ENCODE results near the gene DTNBP1.

The DTNBP1 gene

DNA sequence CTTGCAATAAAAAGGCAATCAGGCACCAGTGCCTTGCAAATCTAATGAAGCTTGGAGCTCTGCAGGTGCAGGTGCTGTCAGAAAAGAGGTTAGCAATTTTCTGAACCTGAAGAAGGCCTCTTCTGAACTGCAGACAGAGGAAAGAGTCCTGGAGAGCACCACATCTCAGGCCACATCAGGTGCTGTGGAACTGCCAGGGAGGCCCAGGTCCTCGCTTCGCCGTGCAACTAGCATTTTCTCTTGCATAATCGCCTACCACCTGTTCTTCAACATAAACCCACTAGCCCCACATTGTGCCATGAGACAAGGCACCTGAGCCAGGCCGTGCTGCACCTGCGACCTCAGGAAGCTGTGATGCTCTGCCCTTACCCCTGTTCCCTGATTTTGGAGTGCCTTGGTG lies 187.6 kb downstream of the DTNBP1 start:
- TF ChIP-seq, protein P1, sequence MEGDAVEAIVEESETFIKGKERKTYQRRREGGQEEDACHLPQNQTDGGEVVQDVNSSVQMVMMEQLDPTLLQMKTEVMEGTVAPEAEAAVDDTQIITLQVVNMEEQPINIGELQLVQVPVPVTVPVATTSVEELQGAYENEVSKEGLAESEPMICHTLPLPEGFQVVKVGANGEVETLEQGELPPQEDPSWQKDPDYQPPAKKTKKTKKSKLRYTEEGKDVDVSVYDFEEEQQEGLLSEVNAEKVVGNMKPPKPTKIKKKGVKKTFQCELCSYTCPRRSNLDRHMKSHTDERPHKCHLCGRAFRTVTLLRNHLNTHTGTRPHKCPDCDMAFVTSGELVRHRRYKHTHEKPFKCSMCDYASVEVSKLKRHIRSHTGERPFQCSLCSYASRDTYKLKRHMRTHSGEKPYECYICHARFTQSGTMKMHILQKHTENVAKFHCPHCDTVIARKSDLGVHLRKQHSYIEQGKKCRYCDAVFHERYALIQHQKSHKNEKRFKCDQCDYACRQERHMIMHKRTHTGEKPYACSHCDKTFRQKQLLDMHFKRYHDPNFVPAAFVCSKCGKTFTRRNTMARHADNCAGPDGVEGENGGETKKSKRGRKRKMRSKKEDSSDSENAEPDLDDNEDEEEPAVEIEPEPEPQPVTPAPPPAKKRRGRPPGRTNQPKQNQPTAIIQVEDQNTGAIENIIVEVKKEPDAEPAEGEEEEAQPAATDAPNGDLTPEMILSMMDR (IDR thresholded peaks at IDR 0.05; ENCODE audit: insufficient read depth, missing control alignments) = no peak
- FAIRE-seq = no peak

DNA sequence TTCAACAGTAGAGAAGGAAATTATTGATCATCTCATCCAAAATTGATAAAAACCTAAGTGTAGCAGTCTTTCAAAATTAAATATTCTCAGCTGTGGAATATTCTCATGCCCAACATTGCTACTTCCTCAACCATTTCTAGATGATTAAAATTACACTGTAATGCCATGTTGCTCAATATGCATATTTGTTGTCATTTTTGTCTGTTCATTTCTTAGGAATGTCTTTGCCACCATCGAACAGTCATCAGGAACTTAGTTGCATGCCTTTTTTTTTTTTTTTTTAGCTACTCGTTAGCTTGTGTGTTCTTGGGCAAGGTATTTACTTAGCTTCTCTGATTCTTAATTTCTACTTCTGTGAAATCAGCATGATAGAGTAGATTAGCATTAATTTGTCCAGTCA lies 188.6 kb downstream of the DTNBP1 start:
- FAIRE-seq (no peak), DNase-seq (ENCODE audit: insufficient read length, low spot score) (no peak)
- TF ChIP-seq, protein P1 (IDR thresholded peaks at IDR 0.05; ENCODE audit: insufficient read depth, missing control alignments) = no peak

More for the DNA sequence above, 187.6 kb downstream of the DTNBP1 start:
- DNase-seq (ENCODE audit: insufficient read length, low spot score) = no peak

DNA sequence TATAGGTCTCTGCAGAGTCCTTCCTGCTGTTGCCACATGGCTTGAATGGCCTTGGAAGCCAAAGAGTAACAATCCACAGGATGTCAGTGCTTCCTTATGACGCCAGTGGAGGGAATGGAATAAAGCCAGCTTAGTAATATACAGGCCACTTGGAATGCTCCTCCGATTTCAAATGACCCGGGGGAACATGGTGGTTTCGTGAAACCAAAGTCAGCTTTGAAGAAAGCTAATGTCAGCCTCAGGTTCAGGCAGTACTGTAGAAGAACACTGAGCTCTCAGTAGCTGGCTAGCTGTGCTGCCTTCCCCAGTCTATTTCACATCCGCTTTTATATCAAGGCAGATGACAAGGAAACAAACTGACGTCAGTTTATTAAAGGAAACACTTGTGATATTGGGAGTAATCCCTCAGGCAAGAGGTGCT lies 189.1 kb downstream of the DTNBP1 start:
- TF ChIP-seq, protein P1 (IDR thresholded peaks at IDR 0.05; ENCODE audit: insufficient read depth, missing control alignments) = no peak
- FAIRE-seq (no peak), DNase-seq (ENCODE audit: insufficient read length, low spot score) (no peak)

DNA sequence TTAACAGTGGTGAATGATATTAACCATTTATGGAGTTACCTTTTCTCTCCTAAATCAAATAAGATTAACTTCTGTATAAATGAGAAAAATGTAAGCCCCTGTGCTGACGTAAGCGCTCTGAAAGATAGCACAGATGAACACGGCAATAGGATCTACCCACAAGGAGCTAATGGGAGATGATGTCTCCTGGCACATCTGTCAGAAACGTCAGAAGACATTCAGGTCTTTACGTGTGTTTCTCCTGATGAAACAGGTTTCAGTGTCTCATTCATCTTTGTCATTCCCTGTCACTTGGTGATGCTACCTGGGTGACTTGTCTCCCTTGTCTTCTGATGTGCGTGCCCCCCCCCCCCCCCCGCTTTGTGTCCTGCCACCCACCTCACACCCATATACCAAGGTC lies 189.7 kb downstream of the DTNBP1 start:
- FAIRE-seq (no peak), DNase-seq (ENCODE audit: insufficient read length, low spot score) (no peak)
- TF ChIP-seq, protein P1 (IDR thresholded peaks at IDR 0.05; ENCODE audit: insufficient read depth, missing control alignments) = no peak

Data from D721Med (cell line).